Measurements from ENCODE around the gene MIA.

- TF ChIP-seq CTCF (IDR thresholded peaks at IDR 0.05 in 4 of 5, conservative IDR thresholded peaks at IDR 0.05 in 1 of 5) (no peak), POLR2A (IDR thresholded peaks at IDR 0.05) (no peak)
Measured at GRCh38 chr19:40737102-40737644, 38.1 kb upstream of the MIA start.

Data from gastrocnemius medialis (tissue), 4 donors.